ENCODE data around the gene ZNF354C. TPM values are rescaled to one million over a fixed set of nuclear protein-coding genes. Genes with fewer than 3 reads are reported as not detected.

ZNF354C gene
- 1 to 10 TPM; 3.9 to 8.8 TPM for total RNA-seq

GRCh38 chr5:179060116-179061008, at the start of gene ZNF354C:
TSS of gene ZNF354C (plus strand) at chr5:179060373. CDS start at chr5:179062069, 1,696 bp downstream.
- Histone ChIP-seq H3K27ac (peak within 1 kb of the TSS; percentile 42 to 50), H3K4me1 (ENCODE audit: control insufficient read depth in 1 of 2, low read depth in 2 of 2) (peaks cover 5 to 8% of the 10 kb centered on the region in 2 donors), H3K27me3 (replicated peaks; ENCODE audit: insufficient read depth) (no peaks in the 10 kb centered on the region), H3K4me3 (peak within 1 kb of the TSS; percentile 88), H3K36me3 (peaks cover 9% of the 10 kb centered on the region), H3K9me3 (peaks cover 5% of the 10 kb centered on the region)
- DNase-seq (ENCODE audit: low spot score) = peak; percentile 50
- peak; percentile 86 for ATAC-seq (ENCODE audit: insufficient number of reproducible peaks, low FRiP score, low read depth)
- TF ChIP-seq CTCF (IDR thresholded peaks at IDR 0.05) = no peak

GRCh38 chr5:179023528-179024189, 36.5 kb upstream of the ZNF354C start, which contains the start of gene ZNF879:
TSS of gene ZNF879 (plus strand) at chr5:179023804. CDS start at chr5:179025005, 1,201 bp downstream.
- peaks cover 22% of the 10 kb centered on the region for H3K9me3 ChIP-seq
- ATAC-seq (ENCODE audit: insufficient number of reproducible peaks, low FRiP score, low read depth) (peak; percentile 64), DNase-seq (ENCODE audit: low spot score) (peak; percentile 76)
- peak within 1 kb of the TSS; percentile 78 for H3K27ac ChIP-seq
- no peak for TF ChIP-seq CTCF (IDR thresholded peaks at IDR 0.05)
- no peaks in the 10 kb centered on the region for H3K27me3 ChIP-seq (replicated peaks; ENCODE audit: insufficient read depth)
- H3K36me3 ChIP-seq = peaks cover 31% of the 10 kb centered on the region
- peak within 1 kb of the TSS; percentile 90 for H3K4me3 ChIP-seq
- H3K4me1 ChIP-seq (ENCODE audit: control insufficient read depth in 1 of 2, low read depth in 2 of 2) = peaks cover 4 to 10% of the 10 kb centered on the region in 2 donors

- TF ChIP-seq CTCF (IDR thresholded peaks at IDR 0.05) = no peak
- Histone ChIP-seq H3K27ac (no peak overlapping the region), H3K9me3 (peaks cover 98% of the 10 kb centered on the region), H3K27me3 (replicated peaks; ENCODE audit: insufficient read depth) (no peaks in the 10 kb centered on the region), H3K4me1 (ENCODE audit: control insufficient read depth in 1 of 2, low read depth in 2 of 2) (no peaks in the 10 kb centered on the region), H3K36me3 (peaks cover 57% of the 10 kb centered on the region), H3K4me3 (peak overlapping the region; percentile 20)
- DNase-seq (ENCODE audit: low spot score) = no peak
- no peak for ATAC-seq (ENCODE audit: insufficient number of reproducible peaks, low FRiP score, low read depth)
Observed at GRCh38 chr5:179033004-179033580, 27.1 kb upstream of the ZNF354C start.

- Histone ChIP-seq H3K27me3 (replicated peaks; ENCODE audit: insufficient read depth) (no peaks in the 10 kb centered on the region), H3K9me3 (peaks cover 2% of the 10 kb centered on the region), H3K36me3 (no peaks in the 10 kb centered on the region), H3K4me1 (ENCODE audit: control insufficient read depth in 1 of 2, low read depth in 2 of 2) (no peaks in the 10 kb centered on the region), H3K4me3 (no peak overlapping the region), H3K27ac (no peak overlapping the region)
- no peak for TF ChIP-seq CTCF (IDR thresholded peaks at IDR 0.05)
- DNase-seq (ENCODE audit: low spot score) (no peak), ATAC-seq (ENCODE audit: insufficient number of reproducible peaks, low FRiP score, low read depth) (no peak)
Observed at GRCh38 chr5:179044765-179045164, 15.4 kb upstream of the ZNF354C start.

GRCh38 chr5:179051784-179052183, 8.4 kb upstream of the ZNF354C start:
- H3K27ac ChIP-seq = no peak overlapping the region
- H3K27me3 ChIP-seq (replicated peaks; ENCODE audit: insufficient read depth) = no peaks in the 10 kb centered on the region
- H3K9me3 ChIP-seq = no peaks in the 10 kb centered on the region
- TF ChIP-seq CTCF (IDR thresholded peaks at IDR 0.05) = no peak
- H3K4me1 ChIP-seq (ENCODE audit: control insufficient read depth in 1 of 2, low read depth in 2 of 2) = no peaks in the 10 kb centered on the region
- no peaks in the 10 kb centered on the region for H3K36me3 ChIP-seq
- DNase-seq (ENCODE audit: low spot score) (no peak), ATAC-seq (ENCODE audit: insufficient number of reproducible peaks, low FRiP score, low read depth) (no peak)
- H3K4me3 ChIP-seq = no peak overlapping the region
